GM23248 (cell line): ENCODE data around the gene REPS1. TPM values are rescaled to one million over a fixed set of nuclear protein-coding genes. Genes with fewer than 3 reads are reported as not detected.

Source experiments
- DNase-seq: peaks from one replicate; pipeline ENCODE4 v3.0.0-alpha.2; 2015
- H2AFZ ChIP-seq: fragments of 200-600 bp; sonication (generic); 2 replicates; pipeline ENCODE4 v1.6.1; 2016; ENCODE audit warnings: antibody characterized with exemption
- H3F3A ChIP-seq: fragments of 200-600 bp; sonication (generic); 2 replicates; pipeline ENCODE4 v1.6.1; 2016; ENCODE audit warnings: mild to moderate bottlenecking, antibody characterized with exemption, mixed run types; ENCODE audit not compliant: insufficient read depth
- H3K27ac ChIP-seq: fragments of 200-600 bp; sonication (generic); 2 replicates; pipeline ENCODE4 v1.5.1; 2016; ENCODE audit warnings: mild to moderate bottlenecking
- H3K27me3 ChIP-seq: fragments of 200-600 bp; sonication (generic); replicated peaks from 2 replicates; pipeline ENCODE4 v1.6.1; 2016; ENCODE audit warnings: mild to moderate bottlenecking; ENCODE audit not compliant: insufficient read depth
- H3K36me3 ChIP-seq: fragments of 200-600 bp; sonication (generic); 2 replicates; pipeline ENCODE4 v1.6.1; 2016; ENCODE audit warnings: low read depth, mild to moderate bottlenecking
- H3K4me1 ChIP-seq: fragments of 200-600 bp; sonication (generic); 2 replicates; pipeline ENCODE4 v1.6.1; 2016; ENCODE audit warnings: mild to moderate bottlenecking; ENCODE audit not compliant: insufficient read depth
- H3K4me2 ChIP-seq: fragments of 200-600 bp; sonication (generic); one replicate; pipeline ENCODE4 v1.6.1; 2016; ENCODE audit warnings: mild to moderate bottlenecking; ENCODE audit not compliant: unreplicated experiment
- H3K4me3 ChIP-seq: fragments of 200-600 bp; sonication (generic); 2 replicates; pipeline ENCODE4 v1.5.1; 2016; ENCODE audit warnings: mild to moderate bottlenecking
- H3K79me2 ChIP-seq: fragments of 200-600 bp; sonication (generic); 2 replicates; pipeline ENCODE4 v1.6.1; 2016; ENCODE audit warnings: mild to moderate bottlenecking; ENCODE audit not compliant: insufficient read depth
- H3K9ac ChIP-seq: fragments of 200-600 bp; sonication (generic); 2 replicates; pipeline ENCODE4 v1.6.1; 2016; ENCODE audit warnings: mild to moderate bottlenecking
- H3K9me2 ChIP-seq: fragments of 200-600 bp; sonication (generic); 2 replicates; pipeline ENCODE4 v1.6.1; 2016; ENCODE audit warnings: mixed run types, mild to moderate bottlenecking, moderate library complexity; ENCODE audit not compliant: insufficient read depth
- H3K9me3 ChIP-seq: fragments of 200-600 bp; sonication (generic); one replicate; pipeline ENCODE4 v1.6.1; 2017; ENCODE audit warnings: low read depth
- H4K20me1 ChIP-seq: fragments of 200-600 bp; sonication (generic); 2 replicates; pipeline ENCODE4 v1.6.0; 2016; ENCODE audit not compliant: insufficient read depth
- EZH2 ChIP-seq: fragments of 200-600 bp; sonication (generic); IDR thresholded peaks from 2 replicates; pipeline ENCODE4 v1.6.1; 2018; ENCODE audit warnings: antibody characterized with exemption, mild to moderate bottlenecking; ENCODE audit not compliant: insufficient read depth, poor library complexity, severe bottlenecking
- EZH2phosphoT487 ChIP-seq: fragments of 200-600 bp; sonication (generic); IDR thresholded peaks from 2 replicates; pipeline ENCODE4 v1.6.1; 2018; ENCODE audit warnings: antibody characterized with exemption, moderate library complexity, mild to moderate bottlenecking, low read depth; ENCODE audit not compliant: insufficient read depth
- WGBS, 2 experiments: methylation state at CpG; one replicate each; pipeline ENCODE4 v1.1.6; 2015 to 2017; ENCODE audit warnings: low lambda C conversion rate in 2 of 2, low coverage in 1 of 2; ENCODE audit errors: missing lambda C conversion rate in 2 of 2; 5-methylcytosine and 5-hydroxymethylcytosine counted together
- in situ Hi-C: fragments of 300-500 bp; cut with MboI; formaldehyde crosslinking; loops from 2 replicates; pipeline ENCODE4 v1.15.0; 2020
- polyA plus RNA-seq: library from polyadenylated mRNA; unstranded; fragments of >200 nt; fragmentation: Nextera tagmentation; extraction: Ambion mirVana; gene quantifications from 2 replicates; pipeline ENCODE4 v1.2.1, GENCODE V29; 2016
- total RNA-seq: library from RNA; depleted of rRNA; stranded (reverse); fragments of >200 nt; shearing (Covaris generic); gene quantifications from 2 replicates; pipeline ENCODE4 v1.2.3, GENCODE V29; 2014; rRNA removed

Gene REPS1
- total and polyA plus RNA-seq, 2 experiments from 2014 or later = 13.1 to 21.1 TPM

DNA sequence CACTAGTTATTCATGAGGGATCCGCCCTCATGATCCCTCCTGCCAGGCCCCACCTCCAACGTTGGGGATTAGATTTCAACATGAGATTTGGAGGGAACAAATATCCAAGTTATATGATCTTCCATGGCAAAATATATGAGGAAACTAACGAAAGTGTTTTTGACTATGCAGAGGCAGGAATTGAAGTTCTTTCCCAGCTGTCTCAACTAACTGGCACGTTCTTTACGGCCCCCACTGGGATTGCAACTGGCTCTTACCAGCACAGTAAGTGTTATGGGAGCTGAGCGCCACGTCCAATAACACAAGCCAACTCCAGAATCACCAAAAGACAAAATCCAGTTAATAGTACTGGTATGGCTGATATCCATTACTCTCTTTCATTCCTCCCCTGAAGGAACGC lies 125.6 kb downstream of the REPS1 start:
- Histone ChIP-seq H3K9ac (no peak overlapping the region), H4K20me1 (no peaks in the 10 kb centered on the region), H3F3A (no peaks in the 10 kb centered on the region), H3K4me3 (no peak overlapping the region), H3K4me2 (no peak overlapping the region), H3K9me2 (no peaks in the 10 kb centered on the region), H3K27ac (no peak overlapping the region), H3K27me3 (no peaks in the 10 kb centered on the region), H3K36me3 (no peaks in the 10 kb centered on the region), H3K9me3 (no peaks in the 10 kb centered on the region), H3K4me1 (no peaks in the 10 kb centered on the region), H2AFZ (no peak overlapping the region), H3K79me2 (no peaks in the 10 kb centered on the region)
- DNase-seq = no peak
- in situ Hi-C loops = no loop called here
- WGBS, 2 experiments = 63% methylated on average over 8 of the region's 8 CpGs
- TF ChIP-seq EZH2 (no peak), EZH2phosphoT487 (no peak)

DNA sequence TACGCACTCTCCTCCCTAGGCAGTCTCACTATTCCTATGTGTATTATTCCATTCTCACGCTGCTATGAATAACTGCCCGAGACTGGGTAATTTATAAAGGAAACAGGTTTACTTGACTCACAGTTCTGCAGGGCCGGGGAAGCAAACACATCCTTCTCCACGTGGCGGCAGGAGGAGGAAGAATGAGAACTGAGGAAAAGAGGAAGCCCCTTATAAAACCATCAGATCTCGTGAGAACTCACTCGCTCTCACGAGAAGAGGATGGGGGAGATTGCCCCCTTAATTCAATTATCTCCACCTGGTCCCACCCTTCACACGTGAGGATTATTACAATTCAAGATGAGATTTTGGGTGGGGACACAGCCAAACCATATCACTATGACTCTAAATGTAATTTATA lies 130.3 kb downstream of the REPS1 start:
- no peak overlapping the region for H3K4me2 ChIP-seq
- H3K79me2 ChIP-seq = no peaks in the 10 kb centered on the region
- no peak overlapping the region for H3K4me3 ChIP-seq
- no peak for DNase-seq
- H3F3A ChIP-seq = no peaks in the 10 kb centered on the region
- no peaks in the 10 kb centered on the region for H3K36me3 ChIP-seq
- H3K4me1 ChIP-seq = no peaks in the 10 kb centered on the region
- H3K9me3 ChIP-seq = no peaks in the 10 kb centered on the region
- no peak overlapping the region for H3K9ac ChIP-seq
- no peaks in the 10 kb centered on the region for H3K9me2 ChIP-seq
- no peak overlapping the region for H3K27ac ChIP-seq
- whole genome bisulfite sequencing, 2 experiments = 57% methylated on average over 10 of the region's 10 CpGs
- no peaks in the 10 kb centered on the region for H3K27me3 ChIP-seq
- no peak overlapping the region for H2AFZ ChIP-seq
- TF ChIP-seq EZH2phosphoT487 (no peak), EZH2 (no peak)
- in situ Hi-C loops = no loop called here
- no peaks in the 10 kb centered on the region for H4K20me1 ChIP-seq

DNA sequence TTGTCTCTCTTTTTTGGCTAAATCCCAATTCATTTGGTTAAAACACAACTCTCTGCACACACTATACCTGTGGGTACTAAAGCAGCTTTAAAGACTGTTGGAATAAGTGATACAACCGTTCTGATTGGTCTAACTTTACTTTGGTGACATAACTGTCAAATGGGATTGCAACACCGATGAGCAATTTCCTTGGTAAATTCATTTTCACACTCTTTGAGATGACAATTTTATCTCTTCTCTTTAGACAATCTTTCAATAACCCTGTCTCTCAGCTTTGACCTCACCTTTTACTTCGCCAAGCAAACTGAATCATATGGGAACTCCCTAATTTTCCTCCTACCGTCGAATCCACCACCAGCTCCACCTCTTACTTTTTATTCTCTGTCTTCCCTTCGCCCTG lies 131.4 kb downstream of the REPS1 start:
- TF ChIP-seq EZH2 = no peak
- TF ChIP-seq EZH2phosphoT487 = no peak

More for the DNA sequence above, 131.4 kb downstream of the REPS1 start:
- Histone ChIP-seq H3K79me2 (no peaks in the 10 kb centered on the region), H4K20me1 (no peaks in the 10 kb centered on the region), H3K4me1 (no peaks in the 10 kb centered on the region), H3K4me3 (no peak overlapping the region), H3K36me3 (no peaks in the 10 kb centered on the region), H2AFZ (no peak overlapping the region), H3K9me3 (no peaks in the 10 kb centered on the region), H3F3A (no peaks in the 10 kb centered on the region), H3K4me2 (no peak overlapping the region), H3K9me2 (no peaks in the 10 kb centered on the region), H3K9ac (no peak overlapping the region), H3K27ac (no peak overlapping the region), H3K27me3 (0 out of 2 replicates have a peak, but pooled peaks cover 4% of the 10 kb centered on the region)
- WGBS, 2 experiments = 51 to 61% methylated on average over 6 of the region's 6 CpGs
- peak; percentile 16 for DNase-seq
- in situ Hi-C loops = no loop called here

Other genes with a start within 250 kb of the REPS1 start
- 10.4 and 18.2 TPM in 2 replicates for gene CCDC28A, start 214.5 kb downstream of the REPS1 start, total RNA-seq
- gene CCDC28A, start 214.5 kb downstream of the REPS1 start, polyA plus RNA-seq = 14.6 and 15.9 TPM in 2 replicates
- gene ECT2L, start 192.2 kb downstream of the REPS1 start, total RNA-seq = not detected in 2 replicates
- gene ECT2L, start 192.2 kb downstream of the REPS1 start, polyA plus RNA-seq = not detected in 2 replicates
- 12.9 and 17.1 TPM in 2 replicates for gene ABRACL, start 40.5 kb upstream of the REPS1 start, total RNA-seq
- 37.1 and 38.7 TPM in 2 replicates for gene ABRACL, start 40.5 kb upstream of the REPS1 start, polyA plus RNA-seq
- gene HECA, start 146.8 kb upstream of the REPS1 start, total RNA-seq = 17.2 and 22.5 TPM in 2 replicates
- 2.7 and 2.9 TPM in 2 replicates for gene HECA, start 146.8 kb upstream of the REPS1 start, polyA plus RNA-seq